ENCODE results near the gene SPANXN1.

DNA sequence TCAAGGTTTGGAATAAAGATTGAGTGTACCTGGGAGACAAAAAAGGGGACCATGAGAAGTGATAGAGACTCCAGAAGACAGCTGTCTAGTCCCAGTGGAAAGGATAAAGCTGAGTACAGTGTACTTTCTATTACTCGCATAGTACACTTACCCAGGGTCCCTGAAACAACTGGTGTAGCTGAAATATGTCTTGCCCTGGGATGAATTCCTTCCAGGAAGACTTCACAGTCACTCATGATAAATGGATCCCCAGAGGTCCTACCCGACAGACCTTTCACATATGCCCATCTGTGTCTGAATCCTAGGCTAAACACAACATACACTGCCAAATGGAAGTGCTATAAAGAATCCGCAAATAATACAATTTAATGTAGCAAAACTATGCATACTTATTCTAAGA, 48.2 kb upstream of the SPANXN1 start:
- TF ChIP-seq POLR2AphosphoS5 (IDR thresholded peaks at IDR 0.05; ENCODE audit: low read depth, low read length) (no peak), REST (IDR thresholded peaks at IDR 0.05; ENCODE audit: insufficient read depth in 1 of 2, low read depth in 2 of 2, low read length in 2 of 2) (no peak), TAF1 (IDR thresholded peaks at IDR 0.05; ENCODE audit: borderline replicate concordance, insufficient read depth, low read length) (no peak), SIN3A (IDR thresholded peaks at IDR 0.05; ENCODE audit: borderline replicate concordance, insufficient read depth, low read length) (no peak)

Data from PFSK-1 (cell line).